H9 (cell line): Measurements from ENCODE around the gene VIM. TPM values are rescaled to one million over a fixed set of nuclear protein-coding genes. Genes with fewer than 3 reads are reported as not detected.
A peak's percentile ranks its signal among the peaks of the same experiment; 100 is the strongest.

Experiments
- DNase-seq: peaks from one replicate; pipeline ENCODE4 v3.0.0-alpha.2; 2017
- H2AFZ ChIP-seq: one replicate; pipeline ENCODE4 v1.6.1; 2013; ENCODE audit warnings: mild to moderate bottlenecking, low read length, control low read depth, moderate library complexity
- H2AK5ac ChIP-seq: 2 replicates; pipeline ENCODE4 v1.6.1; 2013; ENCODE audit warnings: low read length, control low read depth, mixed read lengths; ENCODE audit not compliant: insufficient read length
- H2BK120ac ChIP-seq: one replicate; pipeline ENCODE4 v1.6.1; 2013; ENCODE audit warnings: low read depth, mild to moderate bottlenecking, low read length, control low read depth, inconsistent platforms; ENCODE audit not compliant: poor library complexity, severe bottlenecking
- H2BK12ac ChIP-seq: 2 replicates; pipeline ENCODE4 v1.6.1; 2013; ENCODE audit warnings: low read length, control low read depth, mixed read lengths, low read depth; ENCODE audit not compliant: insufficient read length
- H2BK15ac ChIP-seq: 2 replicates; pipeline ENCODE4 v1.6.1; 2013; ENCODE audit warnings: low read depth, low read length, control low read depth
- H2BK20ac ChIP-seq: one replicate; pipeline ENCODE4 v1.6.1; 2013; ENCODE audit warnings: low read depth, mild to moderate bottlenecking, low read length, control low read depth, inconsistent platforms; ENCODE audit not compliant: poor library complexity, severe bottlenecking
- H2BK5ac ChIP-seq: 2 replicates; pipeline ENCODE4 v1.6.1; 2013; ENCODE audit warnings: low read length, control low read depth, mixed read lengths; ENCODE audit not compliant: insufficient read length
- H3K14ac ChIP-seq: 2 replicates; pipeline ENCODE4 v1.6.1; 2013; ENCODE audit warnings: low read length, control low read depth; ENCODE audit not compliant: insufficient read depth
- H3K18ac ChIP-seq: 2 replicates; pipeline ENCODE4 v1.6.1; 2013; ENCODE audit warnings: low read depth, mild to moderate bottlenecking, mixed read lengths, low read length, control low read depth; ENCODE audit not compliant: insufficient read length
- H3K23ac ChIP-seq: 2 replicates; pipeline ENCODE4 v1.6.1; 2013; ENCODE audit warnings: low read length, control low read depth, mixed read lengths, low read depth; ENCODE audit not compliant: insufficient read length
- H3K23me2 ChIP-seq: 2 replicates; pipeline ENCODE4 v1.6.1; 2013; ENCODE audit warnings: low read depth, mild to moderate bottlenecking, mixed read lengths, low read length, control low read depth; ENCODE audit not compliant: insufficient read length, poor library complexity, severe bottlenecking
- H3K27ac ChIP-seq: 2 replicates; pipeline ENCODE4 v1.5.1; 2013; ENCODE audit warnings: low read length, control low read depth, mixed read lengths, low read depth; ENCODE audit not compliant: insufficient read length
- H3K27me3 ChIP-seq: 2 replicates; pipeline ENCODE4 v1.6.1; 2013; ENCODE audit warnings: low read length, control low read depth, inconsistent platforms; ENCODE audit not compliant: insufficient read depth
- H3K4ac ChIP-seq: 2 replicates; pipeline ENCODE4 v1.6.1; 2013; ENCODE audit warnings: low read depth, mild to moderate bottlenecking, control low read depth, inconsistent platforms, low read length, moderate library complexity
- H3K4me1 ChIP-seq: 2 replicates; pipeline ENCODE4 v1.6.1; 2013; ENCODE audit warnings: low read length, control low read depth, inconsistent platforms; ENCODE audit not compliant: insufficient read depth
- H3K4me2 ChIP-seq: 2 replicates; pipeline ENCODE4 v1.6.1; 2013; ENCODE audit warnings: low read length, control low read depth, mixed read lengths; ENCODE audit not compliant: insufficient read length, insufficient read depth
- H3K56ac ChIP-seq: 2 replicates; pipeline ENCODE4 v1.6.1; 2013; ENCODE audit warnings: low read depth, mild to moderate bottlenecking, mixed read lengths, low read length, control low read depth; ENCODE audit not compliant: insufficient read length
- H3K79me1 ChIP-seq: 2 replicates; pipeline ENCODE4 v1.6.1; 2013; ENCODE audit warnings: low read depth, mild to moderate bottlenecking, moderate library complexity, low read length, control low read depth, inconsistent platforms; ENCODE audit not compliant: insufficient read depth, poor library complexity, severe bottlenecking
- H3K79me2 ChIP-seq: 2 replicates; pipeline ENCODE4 v1.6.1; 2013; ENCODE audit warnings: low read length, control low read depth, inconsistent platforms; ENCODE audit not compliant: insufficient read depth
- H3K9ac ChIP-seq: 2 replicates; pipeline ENCODE4 v1.6.1; 2013; ENCODE audit warnings: low read length, control low read depth, mixed read lengths; ENCODE audit not compliant: insufficient read length; ENCODE audit errors: extremely low read depth
- H3K9me3 ChIP-seq: one replicate; pipeline ENCODE4 v1.6.1; 2013; ENCODE audit warnings: low read depth, low read length, inconsistent platforms; ENCODE audit not compliant: control insufficient read depth
- H3T11ph ChIP-seq: one replicate; pipeline ENCODE4 v1.6.1; 2013; ENCODE audit warnings: mild to moderate bottlenecking, low read length, control low read depth, inconsistent platforms
- H4K20me1 ChIP-seq: one replicate; pipeline ENCODE4 v1.6.1; 2013; ENCODE audit not compliant: control insufficient read depth, insufficient read length, insufficient read depth
- H4K5ac ChIP-seq: 2 replicates; pipeline ENCODE4 v1.6.1; 2013; ENCODE audit warnings: low read depth, mild to moderate bottlenecking, mixed read lengths, low read length, control low read depth; ENCODE audit not compliant: insufficient read length
- H4K8ac ChIP-seq: replicated peaks from 2 replicates; pipeline ENCODE4 v1.6.1; 2013; ENCODE audit warnings: low read length, control low read depth, mixed read lengths, low read depth; ENCODE audit not compliant: insufficient read length
- H4K91ac ChIP-seq: 2 replicates; pipeline ENCODE4 v1.6.1; 2013; ENCODE audit warnings: low read depth, mild to moderate bottlenecking, moderate library complexity, mixed read lengths, low read length, control low read depth; ENCODE audit not compliant: insufficient read length
- H3K27ac Mint-ChIP-seq, 3 experiments: 2 replicates in 2 of 3; 3 replicates in 1 of 3; pipeline ENCODE4 v1.8.0; 2020 to 2021; ENCODE audit warnings: mixed read lengths in 3 of 3, mild to moderate bottlenecking in 1 of 3, moderate library complexity in 1 of 3
- H3K27me3 Mint-ChIP-seq: 2 replicates; pipeline ENCODE4 v1.8.0; 2021; ENCODE audit warnings: low read depth, mild to moderate bottlenecking, moderate library complexity, mixed read lengths
- H3K36me3 Mint-ChIP-seq, 3 experiments: 2 replicates in 2 of 3; 3 replicates in 1 of 3; pipeline ENCODE4 v1.8.0; 2020 to 2021; ENCODE audit warnings: low read depth in 3 of 3, mixed read lengths in 3 of 3; ENCODE audit not compliant: insufficient read depth in 1 of 3
- H3K4me1 Mint-ChIP-seq, 2 experiments: 2 replicates each; pipeline ENCODE4 v1.8.0; 2020; ENCODE audit warnings: mixed read lengths in 2 of 2
- H3K4me3 Mint-ChIP-seq, 2 experiments: 2 replicates in 1 of 2; 3 replicates in 1 of 2; pipeline ENCODE4 v1.8.0; 2020 to 2021; ENCODE audit warnings: mild to moderate bottlenecking in 2 of 2, mixed read lengths in 2 of 2, moderate library complexity in 1 of 2
- H3K9me3 Mint-ChIP-seq, 2 experiments: 2 replicates in 1 of 2; 3 replicates in 1 of 2; pipeline ENCODE4 v1.8.0; 2020; ENCODE audit warnings: mild to moderate bottlenecking in 2 of 2, mixed read lengths in 2 of 2, moderate library complexity in 1 of 2
- CTCF ChIP-seq: fragments of 200-600 bp; sonication (generic); conservative IDR thresholded peaks from 3 replicates; pipeline ENCODE4 v1.8.0; 2021; ENCODE audit warnings: antibody characterized with exemption, mild to moderate bottlenecking
- WGBS: extraction: QIAGEN DNeasy Blood & Tissue Kit; methylation state at CpG from one replicate; pipeline ENCODE4 v1.1.7; 2013; ENCODE audit warnings: missing lambda C conversion rate, low lambda C conversion rate, mixed read lengths; ENCODE audit not compliant: insufficient read length; ENCODE audit errors: extremely low coverage; 5-methylcytosine and 5-hydroxymethylcytosine counted together
- total RNA-seq: library from RNA; stranded (reverse); gene quantifications from 2 replicates; pipeline ENCODE4 v1.2.1, GENCODE V29; 2021

Gene VIM
- total RNA-seq, 1 experiment from 2014 or later, result 232 TPM

GRCh38 chr10:17235136-17235535 is 7.1 kb downstream of the VIM start:
- H3K9me3 ChIP-seq, result no peaks in the 10 kb centered on the region
- no peaks in the 10 kb centered on the region for H4K20me1 ChIP-seq
- no peak overlapping the region for H3K23ac ChIP-seq
- peaks cover 25 to 65% (median 56%) of the 10 kb centered on the region in 3 experiments for H3K36me3 Mint-ChIP-seq
- no peak overlapping the region for H3K9ac ChIP-seq
- H3K23me2 ChIP-seq, result peaks cover under 1% of the 10 kb centered on the region
- no peak overlapping the region for H3K27ac Mint-ChIP-seq
- no peak overlapping the region for H3K14ac ChIP-seq
- H4K5ac ChIP-seq, result no peak overlapping the region
- no peak overlapping the region for H3K4ac ChIP-seq
- no peaks in the 10 kb centered on the region for H3K79me1 ChIP-seq
- WGBS, result no CpG with 5 or more reads among the region's 8 CpGs
- no peak overlapping the region for H3T11ph ChIP-seq
- no peak overlapping the region for H4K8ac ChIP-seq
- DNase-seq, result peak; percentile 48
- H4K91ac ChIP-seq, result no peak overlapping the region
- H3K4me1 ChIP-seq, result no peaks in the 10 kb centered on the region
- H2AK5ac ChIP-seq, result no peak overlapping the region
- H3K9me3 Mint-ChIP-seq, result no peaks in the 10 kb centered on the region
- H2AFZ ChIP-seq, result no peak overlapping the region
- H3K79me2 ChIP-seq, result no peaks in the 10 kb centered on the region
- H3K4me1 Mint-ChIP-seq, result 0 out of 4 replicates have a peak, but pooled peaks cover 6% of the 10 kb centered on the region in 2 experiments
- H2BK15ac ChIP-seq, result no peak overlapping the region
- H2BK120ac ChIP-seq, result no peak overlapping the region
- no peak overlapping the region for H2BK5ac ChIP-seq
- no peak overlapping the region for H3K4me3 Mint-ChIP-seq
- no peak overlapping the region for H3K56ac ChIP-seq
- TF ChIP-seq CTCF, result peak; percentile 46; the same call in 2 of the 3 replicates
- no peak overlapping the region for H2BK12ac ChIP-seq
- H3K4me2 ChIP-seq, result no peak overlapping the region
- no peak overlapping the region for H2BK20ac ChIP-seq
- H3K27me3 Mint-ChIP-seq, result no peaks in the 10 kb centered on the region
- H3K27ac ChIP-seq, result no peak overlapping the region
- no peak overlapping the region for H3K18ac ChIP-seq
- H3K27me3 ChIP-seq, result no peaks in the 10 kb centered on the region
